K562 (cell line): ENCODE results near the gene MTHFD2. TPM values are rescaled to one million over a fixed set of nuclear protein-coding genes. Genes with fewer than 3 reads are reported as not detected.

ENCODE experiments used
- DMBX1 ChIP-seq: fragments of 250-450 bp; sonication (Bioruptor Pico); IDR thresholded peaks from 2 replicates; pipeline ENCODE4 v1.8.0; 2022; ENCODE audit warnings: inconsistent platforms, mild to moderate bottlenecking, moderate library complexity, borderline replicate concordance
- EWSR1 ChIP-seq: fragments of 450-650 bp; IDR thresholded peaks from 2 replicates; pipeline ENCODE4 v1.6.1; 2018; ENCODE audit warnings: borderline replicate concordance, mild to moderate bottlenecking, low read depth, moderate library complexity; ENCODE audit not compliant: partially characterized antibody
- FOXA1 ChIP-seq: fragments of 450-650 bp; IDR thresholded peaks from 2 replicates; pipeline ENCODE4 v1.6.1; 2016; ENCODE audit warnings: mild to moderate bottlenecking, borderline replicate concordance
- LCOR ChIP-seq: sonication (generic); formaldehyde crosslinking; IDR thresholded peaks from 2 replicates; pipeline ENCODE4 v1.8.0; 2022; ENCODE audit warnings: mild to moderate bottlenecking, missing genetic modification reagents
- RBM14 ChIP-seq: fragments of 200-400 bp; formaldehyde crosslinking; IDR thresholded peaks from 2 replicates; pipeline ENCODE4 v1.6.1; 2018; ENCODE audit warnings: low read depth, mild to moderate bottlenecking, low read length, moderate library complexity, borderline replicate concordance; ENCODE audit not compliant: insufficient read depth
- SAP30 ChIP-seq: fragments of 200-600 bp; sonication (generic); IDR thresholded peaks from 2 replicates; pipeline ENCODE4 v1.6.1; 2012; ENCODE audit warnings: borderline replicate concordance, low read depth, mild to moderate bottlenecking, moderate library complexity, low read length, control low read depth, inconsistent platforms; ENCODE audit not compliant: insufficient read depth, poor library complexity, severe bottlenecking
- SIN3A ChIP-seq, 2 experiments: fragments of 150-350 bp in 1 of 2; IDR thresholded peaks; 2 replicates each; pipeline ENCODE4 v1.6.1; 2011 to 2016; ENCODE audit warnings: borderline replicate concordance in 2 of 2, low read depth in 2 of 2, low read length in 2 of 2, mild to moderate bottlenecking in 2 of 2, moderate library complexity in 2 of 2; ENCODE audit not compliant: control insufficient read depth in 1 of 2
- SNIP1 ChIP-seq: fragments of 450-650 bp; IDR thresholded peaks from 2 replicates; pipeline ENCODE4 v1.7.1; 2017; ENCODE audit warnings: low read depth, mild to moderate bottlenecking
- SP1 ChIP-seq: sonication (generic); formaldehyde crosslinking; IDR thresholded peaks from 2 replicates; pipeline ENCODE4 v1.8.1; 2022; ENCODE audit warnings: mild to moderate bottlenecking, missing genetic modification reagents
- SRSF9 ChIP-seq: fragments of 200-400 bp; formaldehyde crosslinking; IDR thresholded peaks from 2 replicates; pipeline ENCODE4 v1.6.1; 2017; ENCODE audit warnings: low read depth, low read length, borderline replicate concordance
- THRAP3 ChIP-seq: fragments of 450-650 bp; IDR thresholded peaks from 2 replicates; pipeline ENCODE4 v1.6.1; 2016; ENCODE audit warnings: mild to moderate bottlenecking, inconsistent platforms, borderline replicate concordance
- ZKSCAN1 ChIP-seq: fragments of 150-350 bp; IDR thresholded peaks from 2 replicates; pipeline ENCODE4 v1.6.1; 2016; ENCODE audit warnings: low read depth, low read length
- ZNF140 ChIP-seq: fragments of 250-450 bp; sonication (Bioruptor Pico); IDR thresholded peaks from 2 replicates; pipeline ENCODE4 v1.8.0; 2021; ENCODE audit warnings: moderate library complexity, mild to moderate bottlenecking, inconsistent platforms
- polyA plus RNA-seq, 8 experiments: library from polyadenylated mRNA; depleted of rRNA in 4 of 8; stranded (reverse) in 5 of 8; unstranded in 3 of 8; fragments of >200 nt; fragmentation: Nextera tagmentation in 2 of 8; fragmentation: Illumina TruSeq in 1 of 8; extraction: Ambion mirVana in 2 of 8; extraction: Trizol in 1 of 8; gene quantifications; 2 replicates each; pipeline versions ENCODE4 v1.2.1 to v1.2.3, GENCODE V29; 2011 to 2014; ENCODE audit warnings: inconsistent platforms in 1 of 8, missing spikeins in 1 of 8
- total RNA-seq, 7 experiments: library from RNA; depleted of rRNA in 6 of 7; stranded (reverse); fragments of >200 nt in 6 of 7; fragmentation: Illumina TruSeq in 2 of 7; extraction: Trizol in 2 of 7; gene quantifications; 2 replicates each; pipeline versions ENCODE4 v1.2.1 to v1.2.3, GENCODE V29; 2011 to 2021; ENCODE audit warnings: low replicate concordance in 1 of 7
- TF ChIP-seq, protein P1 (sequence below): fragments of 250-450 bp; sonication (Bioruptor Pico); IDR thresholded peaks from 2 replicates; pipeline ENCODE4 v1.5.0; 2020; ENCODE audit warnings: mild to moderate bottlenecking, borderline replicate concordance
- TF ChIP-seq, protein P2 (sequence below): fragments of 250-450 bp; sonication (Bioruptor Pico); IDR thresholded peaks from 2 replicates; pipeline ENCODE4 v1.4.0; 2020; ENCODE audit warnings: mild to moderate bottlenecking, moderate library complexity, borderline replicate concordance
- TF ChIP-seq, protein P3 (sequence below): fragments of 250-450 bp; sonication (Bioruptor Pico); IDR thresholded peaks from 2 replicates; pipeline ENCODE4 v1.8.0; 2021; ENCODE audit warnings: mild to moderate bottlenecking, moderate library complexity
- TF ChIP-seq, protein P4 (sequence below): fragments of 250-450 bp; sonication (Bioruptor Pico); IDR thresholded peaks from 2 replicates; pipeline ENCODE4 v1.4.0; 2020; ENCODE audit warnings: mild to moderate bottlenecking, moderate library complexity
- TF ChIP-seq, protein P5 (sequence below): fragments of 450-650 bp; formaldehyde crosslinking; IDR thresholded peaks from 2 replicates; pipeline ENCODE4 v1.4.0; 2020; ENCODE audit warnings: mild to moderate bottlenecking, moderate library complexity

The MTHFD2 gene
- total and polyA plus RNA-seq, 9 of the 15 experiments (the other 6 are each of a cell fraction or from before 2014, with no cell fraction given) = 113 to 520 (median 234) TPM

DNA sequence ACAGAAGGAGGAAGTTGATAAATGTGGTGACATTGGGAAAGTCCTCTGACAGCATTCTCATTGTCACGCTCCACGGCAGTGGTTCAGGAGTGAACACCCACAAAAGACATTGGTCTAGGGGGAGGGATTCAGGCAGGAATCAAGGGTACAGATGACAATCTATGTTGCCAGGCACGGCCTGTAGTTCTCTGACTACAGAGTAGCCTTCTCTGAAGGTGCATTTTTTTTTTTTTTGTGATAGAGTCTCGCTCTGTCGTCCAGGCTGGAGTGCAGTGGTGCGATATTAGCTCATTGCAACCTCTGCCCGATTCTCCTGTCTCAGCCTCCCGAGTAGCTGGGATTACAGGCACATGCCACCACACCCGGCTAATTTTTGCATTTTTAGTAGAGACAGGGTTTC lies 12.4 kb upstream of the MTHFD2 start (continued):
- TF ChIP-seq, protein P1, sequence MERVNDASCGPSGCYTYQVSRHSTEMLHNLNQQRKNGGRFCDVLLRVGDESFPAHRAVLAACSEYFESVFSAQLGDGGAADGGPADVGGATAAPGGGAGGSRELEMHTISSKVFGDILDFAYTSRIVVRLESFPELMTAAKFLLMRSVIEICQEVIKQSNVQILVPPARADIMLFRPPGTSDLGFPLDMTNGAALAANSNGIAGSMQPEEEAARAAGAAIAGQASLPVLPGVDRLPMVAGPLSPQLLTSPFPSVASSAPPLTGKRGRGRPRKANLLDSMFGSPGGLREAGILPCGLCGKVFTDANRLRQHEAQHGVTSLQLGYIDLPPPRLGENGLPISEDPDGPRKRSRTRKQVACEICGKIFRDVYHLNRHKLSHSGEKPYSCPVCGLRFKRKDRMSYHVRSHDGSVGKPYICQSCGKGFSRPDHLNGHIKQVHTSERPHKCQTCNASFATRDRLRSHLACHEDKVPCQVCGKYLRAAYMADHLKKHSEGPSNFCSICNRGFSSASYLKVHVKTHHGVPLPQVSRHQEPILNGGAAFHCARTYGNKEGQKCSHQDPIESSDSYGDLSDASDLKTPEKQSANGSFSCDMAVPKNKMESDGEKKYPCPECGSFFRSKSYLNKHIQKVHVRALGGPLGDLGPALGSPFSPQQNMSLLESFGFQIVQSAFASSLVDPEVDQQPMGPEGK (CRISPR knock-in tag) = no peak
- no peak for TF ChIP-seq SRSF9
- no peak for TF ChIP-seq SP1
- no peak for TF ChIP-seq DMBX1 (CRISPR knock-in tag)
- no peak for TF ChIP-seq FOXA1
- no peak for TF ChIP-seq THRAP3
- TF ChIP-seq SNIP1 = no peak
- no peak for TF ChIP-seq ZNF140 (CRISPR knock-in tag)
- TF ChIP-seq, protein P2, sequence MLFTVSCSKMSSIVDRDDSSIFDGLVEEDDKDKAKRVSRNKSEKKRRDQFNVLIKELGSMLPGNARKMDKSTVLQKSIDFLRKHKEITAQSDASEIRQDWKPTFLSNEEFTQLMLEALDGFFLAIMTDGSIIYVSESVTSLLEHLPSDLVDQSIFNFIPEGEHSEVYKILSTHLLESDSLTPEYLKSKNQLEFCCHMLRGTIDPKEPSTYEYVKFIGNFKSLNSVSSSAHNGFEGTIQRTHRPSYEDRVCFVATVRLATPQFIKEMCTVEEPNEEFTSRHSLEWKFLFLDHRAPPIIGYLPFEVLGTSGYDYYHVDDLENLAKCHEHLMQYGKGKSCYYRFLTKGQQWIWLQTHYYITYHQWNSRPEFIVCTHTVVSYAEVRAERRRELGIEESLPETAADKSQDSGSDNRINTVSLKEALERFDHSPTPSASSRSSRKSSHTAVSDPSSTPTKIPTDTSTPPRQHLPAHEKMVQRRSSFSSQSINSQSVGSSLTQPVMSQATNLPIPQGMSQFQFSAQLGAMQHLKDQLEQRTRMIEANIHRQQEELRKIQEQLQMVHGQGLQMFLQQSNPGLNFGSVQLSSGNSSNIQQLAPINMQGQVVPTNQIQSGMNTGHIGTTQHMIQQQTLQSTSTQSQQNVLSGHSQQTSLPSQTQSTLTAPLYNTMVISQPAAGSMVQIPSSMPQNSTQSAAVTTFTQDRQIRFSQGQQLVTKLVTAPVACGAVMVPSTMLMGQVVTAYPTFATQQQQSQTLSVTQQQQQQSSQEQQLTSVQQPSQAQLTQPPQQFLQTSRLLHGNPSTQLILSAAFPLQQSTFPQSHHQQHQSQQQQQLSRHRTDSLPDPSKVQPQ = no peak
- 0 out of 2 replicates have a peak, but pooled peaks have one; percentile 11 for TF ChIP-seq LCOR (CRISPR knock-in tag)
- no peak for TF ChIP-seq RBM14
- TF ChIP-seq SIN3A (IDR thresholded peaks at IDR 0.05; ENCODE audit: borderline replicate concordance in 2 of 2, control insufficient read depth in 1 of 2, low read depth in 2 of 2, low read length in 2 of 2) = no peak
- TF ChIP-seq, protein P3, sequence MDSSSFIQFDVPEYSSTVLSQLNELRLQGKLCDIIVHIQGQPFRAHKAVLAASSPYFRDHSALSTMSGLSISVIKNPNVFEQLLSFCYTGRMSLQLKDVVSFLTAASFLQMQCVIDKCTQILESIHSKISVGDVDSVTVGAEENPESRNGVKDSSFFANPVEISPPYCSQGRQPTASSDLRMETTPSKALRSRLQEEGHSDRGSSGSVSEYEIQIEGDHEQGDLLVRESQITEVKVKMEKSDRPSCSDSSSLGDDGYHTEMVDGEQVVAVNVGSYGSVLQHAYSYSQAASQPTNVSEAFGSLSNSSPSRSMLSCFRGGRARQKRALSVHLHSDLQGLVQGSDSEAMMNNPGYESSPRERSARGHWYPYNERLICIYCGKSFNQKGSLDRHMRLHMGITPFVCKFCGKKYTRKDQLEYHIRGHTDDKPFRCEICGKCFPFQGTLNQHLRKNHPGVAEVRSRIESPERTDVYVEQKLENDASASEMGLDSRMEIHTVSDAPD (CRISPR knock-in tag) = no peak
- TF ChIP-seq, protein P4, sequence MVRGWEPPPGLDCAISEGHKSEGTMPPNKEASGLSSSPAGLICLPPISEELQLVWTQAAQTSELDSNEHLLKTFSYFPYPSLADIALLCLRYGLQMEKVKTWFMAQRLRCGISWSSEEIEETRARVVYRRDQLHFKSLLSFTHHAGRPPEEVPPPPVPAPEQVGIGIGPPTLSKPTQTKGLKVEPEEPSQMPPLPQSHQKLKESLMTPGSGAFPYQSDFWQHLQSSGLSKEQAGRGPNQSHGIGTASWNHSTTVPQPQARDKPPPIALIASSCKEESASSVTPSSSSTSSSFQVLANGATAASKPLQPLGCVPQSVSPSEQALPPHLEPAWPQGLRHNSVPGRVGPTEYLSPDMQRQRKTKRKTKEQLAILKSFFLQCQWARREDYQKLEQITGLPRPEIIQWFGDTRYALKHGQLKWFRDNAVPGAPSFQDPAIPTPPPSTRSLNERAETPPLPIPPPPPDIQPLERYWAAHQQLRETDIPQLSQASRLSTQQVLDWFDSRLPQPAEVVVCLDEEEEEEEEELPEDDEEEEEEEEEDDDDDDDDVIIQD (CRISPR knock-in tag) = no peak
- TF ChIP-seq ZKSCAN1 = no peak
- no peak for TF ChIP-seq SAP30
- no peak for TF ChIP-seq EWSR1
- TF ChIP-seq, protein P5, sequence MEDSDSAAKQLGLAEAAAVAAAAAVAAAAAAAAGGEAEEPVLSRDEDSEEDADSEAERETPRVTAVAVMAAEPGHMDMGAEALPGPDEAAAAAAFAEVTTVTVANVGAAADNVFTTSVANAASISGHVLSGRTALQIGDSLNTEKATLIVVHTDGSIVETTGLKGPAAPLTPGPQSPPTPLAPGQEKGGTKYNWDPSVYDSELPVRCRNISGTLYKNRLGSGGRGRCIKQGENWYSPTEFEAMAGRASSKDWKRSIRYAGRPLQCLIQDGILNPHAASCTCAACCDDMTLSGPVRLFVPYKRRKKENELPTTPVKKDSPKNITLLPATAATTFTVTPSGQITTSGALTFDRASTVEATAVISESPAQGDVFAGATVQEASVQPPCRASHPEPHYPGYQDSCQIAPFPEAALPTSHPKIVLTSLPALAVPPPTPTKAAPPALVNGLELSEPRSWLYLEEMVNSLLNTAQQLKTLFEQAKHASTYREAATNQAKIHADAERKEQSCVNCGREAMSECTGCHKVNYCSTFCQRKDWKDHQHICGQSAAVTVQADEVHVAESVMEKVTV (CRISPR knock-in tag) = no peak
